ENCODE data around the gene AP3M1.
"Not testable (repeated sequence)": the region's sequence is repeated elsewhere in the genome, so short reads cannot be mapped to it uniquely, and the experiment has no call there.

AP3M1 gene

GRCh38 chr10:74160013-74160412, 9.4 kb upstream of the AP3M1 start:
- no peak for DNase-seq

- no peak for DNase-seq
Measured at GRCh38 chr10:74156919-74157289, 6.3 kb upstream of the AP3M1 start.

DNA sequence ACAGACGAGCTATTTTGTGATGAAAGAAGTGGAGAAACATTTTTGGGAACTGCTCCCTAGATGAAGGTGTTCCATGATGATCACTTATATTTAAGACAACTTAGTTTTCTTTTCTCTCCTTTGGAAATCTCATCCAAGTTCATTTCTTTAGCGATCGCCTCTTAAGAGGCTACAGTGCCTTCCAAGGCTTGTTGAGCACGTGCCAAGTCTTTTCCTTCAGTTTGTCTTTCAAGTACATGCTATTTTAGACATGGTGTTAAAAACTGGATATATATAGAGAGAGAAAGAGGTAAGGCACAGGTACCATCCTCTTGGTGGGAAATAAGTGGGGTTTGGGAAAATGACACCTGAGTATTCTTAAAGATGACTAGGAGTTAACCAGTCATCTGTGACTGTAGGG, 3.0 kb upstream of the AP3M1 start:
- no peak for DNase-seq

GRCh38 chr10:74153123-74153522, 2.5 kb upstream of the AP3M1 start:
- no peak for DNase-seq

DNA sequence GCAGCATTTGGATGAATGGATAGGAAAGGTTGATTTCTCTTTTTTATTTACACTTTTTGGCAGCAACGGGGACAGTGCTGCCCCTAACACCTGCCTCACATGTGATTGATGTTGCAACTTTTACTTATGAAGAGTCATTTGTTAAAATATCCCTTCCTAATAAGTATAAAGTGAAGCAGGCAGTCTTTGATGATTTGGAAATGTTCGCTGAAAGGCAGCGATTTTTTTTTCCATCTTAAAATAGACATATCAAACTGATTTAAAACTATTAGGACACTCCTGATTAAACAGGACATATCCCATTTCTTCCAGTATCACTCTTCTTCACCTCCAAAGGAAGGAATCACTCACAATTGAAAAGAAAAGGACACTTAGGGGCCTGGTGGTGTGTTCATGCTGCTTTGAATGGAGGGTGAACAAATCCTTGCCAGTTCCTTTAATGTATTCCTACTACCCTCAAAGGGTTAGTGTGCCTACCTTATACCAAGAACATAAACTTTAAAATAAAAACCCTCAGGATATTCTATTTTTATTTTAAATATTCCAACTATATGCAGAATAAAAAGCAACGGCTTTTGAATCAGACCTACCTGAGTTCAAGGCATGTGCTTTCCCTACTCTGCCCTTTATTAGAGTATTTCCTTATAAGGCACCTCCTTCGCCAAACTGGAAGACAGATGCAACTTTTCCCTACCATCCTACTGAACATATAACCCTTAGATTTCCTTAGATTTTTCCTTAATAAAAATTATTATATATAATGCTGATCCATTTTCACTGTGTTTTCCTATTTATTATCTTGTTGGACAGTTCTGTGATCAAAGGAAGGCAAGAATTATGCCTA, 1.5 kb upstream of the AP3M1 start:
- no peak for DNase-seq

DNA sequence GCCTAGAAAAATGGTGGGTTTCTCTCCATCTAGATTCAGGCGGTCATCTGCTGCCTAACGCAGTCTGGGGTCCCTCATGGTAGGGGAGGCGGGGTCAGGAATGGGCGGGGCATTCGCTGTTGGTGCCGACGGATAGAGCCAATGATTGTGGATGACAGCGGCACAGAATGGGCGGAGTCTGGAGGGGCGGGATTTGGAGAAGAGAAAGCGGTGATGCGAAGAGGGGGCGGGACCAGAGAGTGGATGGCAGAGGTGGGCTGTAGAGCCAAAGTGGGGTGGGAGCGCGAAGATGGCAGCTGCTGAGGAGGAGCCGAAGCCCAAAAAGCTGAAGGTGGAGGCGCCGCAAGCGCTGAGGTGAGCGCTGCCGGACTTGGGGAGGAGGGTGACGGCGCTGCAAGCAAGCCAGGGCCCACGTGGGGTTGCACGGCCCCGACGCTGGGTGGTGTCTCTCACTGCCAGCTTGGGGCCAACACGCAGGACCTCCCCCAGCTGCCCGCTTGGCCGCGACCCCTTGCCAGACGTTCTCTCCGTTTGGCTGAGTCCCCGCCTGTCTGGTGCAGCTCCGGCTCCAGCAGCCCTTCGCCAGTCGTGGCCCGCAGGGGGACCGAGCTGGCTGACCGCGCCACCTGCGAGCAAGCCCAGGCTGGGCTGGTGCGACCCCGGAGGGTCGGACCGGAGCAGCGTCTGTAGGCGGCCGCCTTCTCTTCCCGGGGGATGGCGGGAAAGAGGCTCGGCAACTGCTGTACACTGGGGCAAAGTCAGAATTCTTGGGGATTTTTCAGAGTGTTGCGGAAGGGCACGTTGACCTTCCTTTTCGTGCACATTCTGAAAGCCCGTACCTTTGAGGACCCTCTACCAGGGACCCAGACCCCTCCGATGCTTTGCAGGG, 606 bp upstream of the AP3M1 start, which contains the start of gene ADK:
Gene ADK, plus strand, starts transcription at position 232 of the 889 bp plus-strand sequence. Its CDS starts 58 bp downstream, at position 290.
- peak; percentile 99 for DNase-seq

DNA sequence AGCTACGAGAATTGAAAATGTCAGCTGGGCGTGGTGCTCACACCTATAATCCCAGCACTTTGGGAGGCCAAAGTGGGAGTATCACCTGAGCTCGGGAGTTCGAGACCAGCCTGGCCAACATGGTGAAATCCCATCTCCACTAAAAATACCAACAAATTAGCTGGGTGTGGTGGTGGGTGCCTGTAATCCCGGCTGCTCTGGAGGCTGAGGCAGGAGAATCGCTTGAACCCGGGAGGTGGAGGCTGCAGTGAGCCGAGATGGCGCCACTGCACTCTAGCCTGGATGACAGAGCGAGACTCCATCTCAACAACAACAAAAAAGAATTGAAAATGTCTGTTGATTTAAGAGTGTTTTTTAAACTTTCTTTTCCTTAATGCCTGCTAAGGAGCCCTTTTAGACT, 3.6 kb downstream of the AP3M1 start:
- not testable (repeated sequence) for DNase-seq

GRCh38 chr10:74145133-74145532, 5.5 kb downstream of the AP3M1 start:
- no peak for DNase-seq

GRCh38 chr10:74140553-74140952, 10.1 kb downstream of the AP3M1 start:
- no peak for DNase-seq

- DNase-seq: no peak
Measured at GRCh38 chr10:74139981-74140380, 10.6 kb downstream of the AP3M1 start.

DNA sequence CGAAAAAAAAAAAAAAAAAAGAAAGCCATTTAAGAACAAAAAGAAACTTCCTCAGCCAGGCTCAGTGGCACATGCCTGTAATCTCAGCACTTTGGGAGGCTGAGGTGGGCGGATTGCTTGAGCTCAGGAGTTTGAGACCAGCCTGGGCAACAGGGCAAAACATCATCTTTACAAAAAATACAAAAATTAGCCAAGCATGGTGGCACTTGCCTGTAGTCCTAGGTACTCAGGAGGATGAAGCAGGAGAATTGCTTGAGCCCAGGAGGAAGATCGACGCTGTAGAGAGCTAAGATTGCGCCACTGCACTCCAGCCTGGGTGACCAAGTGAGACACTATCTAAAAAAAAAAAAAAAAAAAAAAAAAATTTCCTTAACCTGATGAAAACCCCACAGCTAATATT, 12.0 kb downstream of the AP3M1 start:
- not testable (repeated sequence) for DNase-seq

GRCh38 chr10:74137992-74138391, 12.6 kb downstream of the AP3M1 start:
- DNase-seq: no peak

- DNase-seq: no peak
Measured at GRCh38 chr10:74135452-74135851, 15.2 kb downstream of the AP3M1 start.

GRCh38 chr10:74133923-74134820, 16.5 kb downstream of the AP3M1 start:
- no peak for DNase-seq

GRCh38 chr10:74123081-74123480, 27.5 kb downstream of the AP3M1 start:
- no peak for DNase-seq

DNA sequence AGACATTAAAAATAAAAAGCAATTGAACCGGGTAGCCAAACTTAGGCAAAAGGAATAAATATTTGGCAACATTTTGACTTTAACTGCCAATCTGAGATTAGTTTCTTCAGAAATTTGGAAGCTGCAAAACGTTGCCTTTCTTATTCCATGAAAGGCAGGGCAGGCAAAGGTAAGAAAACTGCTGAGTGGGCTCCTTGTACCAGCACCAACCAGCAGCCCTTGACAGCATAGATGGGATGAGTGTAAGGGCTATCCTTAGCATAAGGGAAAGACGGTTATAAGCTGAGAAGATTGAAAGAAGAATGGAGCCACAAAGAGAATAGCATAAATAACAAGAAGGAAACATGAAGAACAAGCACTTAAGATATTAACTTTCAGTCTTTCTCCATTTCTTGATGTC, 28.6 kb downstream of the AP3M1 start:
- DNase-seq: no peak

- DNase-seq: no peak
Measured at GRCh38 chr10:74121368-74121767, 29.3 kb downstream of the AP3M1 start.

DNA sequence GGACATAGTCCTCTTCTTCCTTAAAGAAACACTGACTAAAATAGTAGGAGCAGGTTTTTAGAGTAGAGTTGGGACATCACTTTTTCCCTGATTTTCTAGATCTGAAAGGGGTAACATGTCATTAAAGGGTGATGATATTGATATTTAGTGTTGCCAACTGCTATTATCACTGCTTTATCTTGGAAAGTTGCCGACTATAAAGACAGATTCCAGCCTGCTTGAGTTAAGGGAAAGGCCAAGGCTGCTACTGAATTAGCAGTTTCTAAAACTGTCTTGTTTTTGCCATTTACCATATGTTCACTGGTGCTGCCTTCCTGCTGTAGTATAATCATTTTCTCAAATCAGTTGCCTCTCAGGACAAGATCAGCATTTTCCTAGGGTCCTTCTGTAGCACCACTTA, 29.7 kb downstream of the AP3M1 start:
- DNase-seq: no peak

DNA sequence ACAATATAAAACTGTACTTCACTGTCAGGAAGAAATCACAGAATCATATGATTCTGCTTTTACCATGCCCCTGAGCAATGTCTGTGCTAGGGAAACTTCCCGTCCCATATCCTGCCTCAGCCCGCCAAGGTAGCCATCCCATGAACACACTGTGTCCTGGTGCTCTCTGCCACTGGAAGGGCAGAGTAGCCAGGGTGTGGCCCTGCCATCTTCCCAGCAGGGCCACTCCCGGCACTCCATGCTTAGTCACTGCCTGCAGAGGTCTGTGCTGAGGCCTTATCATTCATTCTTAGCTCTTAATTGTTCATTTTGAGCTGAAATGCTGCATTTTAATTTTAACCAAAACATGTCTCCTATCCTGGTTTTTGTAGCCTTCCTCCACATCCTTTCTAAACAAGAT, 31.8 kb downstream of the AP3M1 start:
- no peak for DNase-seq

- DNase-seq: no peak
Measured at GRCh38 chr10:74117738-74118137, 32.9 kb downstream of the AP3M1 start.

DNA sequence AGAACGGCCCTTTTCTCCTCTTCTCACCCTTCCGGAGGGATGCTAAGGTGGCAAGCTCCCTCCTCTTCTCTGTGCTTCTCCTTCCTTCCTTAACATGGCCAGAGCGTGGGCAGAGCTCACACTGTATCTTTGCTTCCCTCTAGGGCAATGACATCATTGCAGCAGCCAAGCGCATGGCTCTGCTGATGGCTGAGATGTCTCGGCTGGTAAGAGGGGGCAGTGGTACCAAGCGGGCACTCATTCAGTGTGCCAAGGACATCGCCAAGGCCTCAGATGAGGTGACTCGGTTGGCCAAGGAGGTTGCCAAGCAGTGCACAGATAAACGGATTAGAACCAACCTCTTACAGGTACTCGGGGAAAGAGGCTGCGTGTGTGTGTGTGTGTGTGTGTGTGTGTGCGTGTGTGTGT, 36.6 kb downstream of the AP3M1 start:
- no peak for DNase-seq

DNA sequence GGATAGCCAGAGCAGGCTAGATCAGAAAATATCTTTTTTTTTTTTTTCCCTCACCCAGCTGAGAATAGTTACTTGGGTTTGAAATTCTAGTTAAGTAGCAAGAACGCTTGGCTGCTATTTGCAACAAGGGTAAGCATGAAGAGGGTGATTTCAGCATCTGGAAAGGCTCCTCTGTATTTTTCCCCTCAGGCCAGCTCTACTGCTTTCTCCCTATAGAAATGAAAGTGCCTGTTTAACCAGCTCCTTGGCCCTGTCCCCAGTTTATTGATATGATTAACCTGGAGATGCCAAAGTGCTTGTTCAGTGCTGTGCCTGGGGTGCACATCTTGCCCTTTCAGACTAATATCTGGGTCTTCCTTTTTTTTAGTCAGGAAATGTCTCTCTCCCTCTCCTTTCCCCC, 37.1 kb downstream of the AP3M1 start:
- no peak for DNase-seq

- DNase-seq: no peak
Measured at GRCh38 chr10:74111799-74112198, 38.8 kb downstream of the AP3M1 start.
